Measurements from ENCODE around the gene NGB.

DNA sequence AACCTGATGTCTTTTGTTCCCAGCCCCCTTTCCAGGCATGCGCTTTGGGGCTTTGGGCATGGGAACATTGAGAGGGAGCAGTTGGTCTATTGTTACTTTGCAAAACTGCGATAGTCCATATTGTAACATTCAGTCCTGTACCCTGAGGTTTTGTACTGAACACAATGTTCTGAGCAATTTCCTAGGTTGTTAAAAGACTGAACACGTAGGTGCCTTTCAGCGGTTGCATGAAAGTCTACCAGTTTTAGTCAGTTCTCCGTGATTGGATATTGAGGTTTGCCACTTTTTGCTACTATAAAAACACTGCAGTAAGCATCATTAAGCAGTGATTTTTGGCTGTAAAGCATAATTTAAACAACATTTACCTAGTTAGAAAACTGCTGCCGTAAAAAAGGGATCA lies 20.1 kb downstream of the NGB start:
- TF ChIP-seq POLR2A (IDR thresholded peaks at IDR 0.05) (no peak), EP300 (IDR thresholded peaks at IDR 0.05) (no peak)
- TF ChIP-seq, protein P1, sequence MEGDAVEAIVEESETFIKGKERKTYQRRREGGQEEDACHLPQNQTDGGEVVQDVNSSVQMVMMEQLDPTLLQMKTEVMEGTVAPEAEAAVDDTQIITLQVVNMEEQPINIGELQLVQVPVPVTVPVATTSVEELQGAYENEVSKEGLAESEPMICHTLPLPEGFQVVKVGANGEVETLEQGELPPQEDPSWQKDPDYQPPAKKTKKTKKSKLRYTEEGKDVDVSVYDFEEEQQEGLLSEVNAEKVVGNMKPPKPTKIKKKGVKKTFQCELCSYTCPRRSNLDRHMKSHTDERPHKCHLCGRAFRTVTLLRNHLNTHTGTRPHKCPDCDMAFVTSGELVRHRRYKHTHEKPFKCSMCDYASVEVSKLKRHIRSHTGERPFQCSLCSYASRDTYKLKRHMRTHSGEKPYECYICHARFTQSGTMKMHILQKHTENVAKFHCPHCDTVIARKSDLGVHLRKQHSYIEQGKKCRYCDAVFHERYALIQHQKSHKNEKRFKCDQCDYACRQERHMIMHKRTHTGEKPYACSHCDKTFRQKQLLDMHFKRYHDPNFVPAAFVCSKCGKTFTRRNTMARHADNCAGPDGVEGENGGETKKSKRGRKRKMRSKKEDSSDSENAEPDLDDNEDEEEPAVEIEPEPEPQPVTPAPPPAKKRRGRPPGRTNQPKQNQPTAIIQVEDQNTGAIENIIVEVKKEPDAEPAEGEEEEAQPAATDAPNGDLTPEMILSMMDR (IDR thresholded peaks at IDR 0.05): no peak
